PFSK-1 (cell line): Measurements from ENCODE around the gene SERP1.

Source experiments
- POLR2AphosphoS5 ChIP-seq: IDR thresholded peaks from 2 replicates; pipeline ENCODE4 v1.6.1; 2012; ENCODE audit warnings: low read depth, mild to moderate bottlenecking, control low read depth, low read length, moderate library complexity
- REST ChIP-seq, 2 experiments: IDR thresholded peaks; 2 replicates each; pipeline versions ENCODE4 v1.6.1 to v1.8.0; 2011 to 2012; ENCODE audit warnings: low read depth in 2 of 2, low read length in 2 of 2, control low read depth in 1 of 2, inconsistent platforms in 1 of 2, mild to moderate bottlenecking in 1 of 2, moderate library complexity in 1 of 2; ENCODE audit not compliant: insufficient read depth in 1 of 2
- SIN3A ChIP-seq: IDR thresholded peaks from 2 replicates; pipeline ENCODE4 v1.6.1; 2012; ENCODE audit warnings: mild to moderate bottlenecking, low read length, moderate library complexity, borderline replicate concordance; ENCODE audit not compliant: insufficient read depth

- no peak for TF ChIP-seq POLR2AphosphoS5
- no peak for TF ChIP-seq SIN3A
- no peak for TF ChIP-seq REST (IDR thresholded peaks at IDR 0.05; ENCODE audit: insufficient read depth in 1 of 2, low read depth in 2 of 2, low read length in 2 of 2)
Measured at GRCh38 chr3:150555859-150556436, 9.7 kb upstream of the SERP1 start.
